Limb (tissue), 2 donors: ENCODE measurements around the gene HSD17B1.
"Not testable (repeated sequence)": the region's sequence is repeated elsewhere in the genome, so short reads cannot be mapped to it uniquely, and the experiment has no call there.

Experiments
- DNase-seq, 2 donors: peaks; one replicate each; pipeline ENCODE4 v3.0.0-alpha.2; 2016; ENCODE audit errors: extremely low spot score in 2 of 2

The HSD17B1 gene

GRCh38 chr17:42547698-42548069, 5.0 kb upstream of the HSD17B1 start:
- no peak for DNase-seq

GRCh38 chr17:42548070-42548837, 4.5 kb upstream of the HSD17B1 start:
- peak in 1 of 2 donors; percentile 84 for DNase-seq

- no peak for DNase-seq
These were observed 3.5 kb upstream of the HSD17B1 start for GRCh38 chr17:42548993-42549755.

- peak in 1 of 2 donors; percentile 40 for DNase-seq
These were observed 567 bp downstream of the HSD17B1 start for GRCh38 chr17:42553161-42553818.

GRCh38 chr17:42553866-42554249, 1.1 kb downstream of the HSD17B1 start:
- no peak for DNase-seq

GRCh38 chr17:42554250-42555121, 1.8 kb downstream of the HSD17B1 start:
- DNase-seq: peak; percentile 86 to 93

- DNase-seq: no peak
These were observed 2.4 kb downstream of the HSD17B1 start for GRCh38 chr17:42555122-42555622.

- not testable (repeated sequence) for DNase-seq
These were observed 3.4 kb downstream of the HSD17B1 start for GRCh38 chr17:42555961-42556617.

- no peak for DNase-seq
These were observed 6.4 kb downstream of the HSD17B1 start for GRCh38 chr17:42559075-42559474.

- no peak for DNase-seq
These were observed 7.5 kb downstream of the HSD17B1 start for GRCh38 chr17:42560246-42560645.

GRCh38 chr17:42561897-42562387, 9.2 kb downstream of the HSD17B1 start, which contains the start of gene COASY:
TSS of gene COASY (plus strand) at chr17:42562148. CDS start at chr17:42562623, 475 bp downstream.
- peak; percentile 92 to 97 for DNase-seq

- DNase-seq: no peak
These were observed 9.8 kb downstream of the HSD17B1 start for GRCh38 chr17:42562388-42563142.

- no peak for DNase-seq
These were observed 10.4 kb downstream of the HSD17B1 start for GRCh38 chr17:42563143-42563509.

GRCh38 chr17:42563543-42563942, 10.8 kb downstream of the HSD17B1 start:
- DNase-seq: no peak

GRCh38 chr17:42563950-42564349, 11.2 kb downstream of the HSD17B1 start:
- no peak for DNase-seq

GRCh38 chr17:42564815-42565522, 12.2 kb downstream of the HSD17B1 start:
- DNase-seq: no peak

GRCh38 chr17:42565523-42566214, 12.9 kb downstream of the HSD17B1 start:
- DNase-seq: no peak

- DNase-seq: no peak
These were observed 13.6 kb downstream of the HSD17B1 start for GRCh38 chr17:42566215-42566882.
